WTC11 (cell line): ENCODE data around the gene IL20. TPM values are rescaled to one million over a fixed set of nuclear protein-coding genes. Genes with fewer than 3 reads are reported as not detected.

ENCODE experiments used
- ATAC-seq: fragments of 200-7000 bp; cut with Tn5 transposase; 2 replicates; pipeline ENCODE4 v1.10.0; 2021; ENCODE audit warnings: mild to moderate bottlenecking, moderate library complexity
- CTCF ChIA-PET: fragments of 300-600 bp; sonication (Branson Sonifier 250); formaldehyde crosslinking; loops from one replicate; lab custom pipeline; 2021; ENCODE audit warnings: antibody characterized with exemption; lab: Charles Lee
- POLR2A ChIA-PET: fragments of 350-600 bp; sonication (Branson Sonifier 250); formaldehyde crosslinking; loops from one replicate; lab custom pipeline; 2021; ENCODE audit warnings: antibody characterized with exemption; lab: Charles Lee
- DNase-seq: peaks from one replicate; pipeline ENCODE4 v3.0.0; 2021; ENCODE audit warnings: low spot score
- H3K27ac Mint-ChIP-seq: 2 replicates; pipeline ENCODE4 v1.8.0; 2021; ENCODE audit warnings: mixed read lengths
- H3K27me3 Mint-ChIP-seq: 2 replicates; pipeline ENCODE4 v1.8.0; 2021; ENCODE audit warnings: low read depth, mild to moderate bottlenecking, moderate library complexity, mixed read lengths
- H3K36me3 Mint-ChIP-seq: 2 replicates; pipeline ENCODE4 v1.8.0; 2021; ENCODE audit warnings: mixed read lengths
- H3K4me1 Mint-ChIP-seq: 2 replicates; pipeline ENCODE4 v1.8.0; 2022; ENCODE audit warnings: mixed read lengths
- H3K4me3 Mint-ChIP-seq: 2 replicates; pipeline ENCODE4 v1.8.0; 2021; ENCODE audit warnings: mild to moderate bottlenecking, moderate library complexity, mixed read lengths
- H3K9me3 Mint-ChIP-seq: 2 replicates; pipeline ENCODE4 v1.8.0; 2021; ENCODE audit warnings: mixed read lengths
- AFF4 ChIP-seq: sonication (generic); formaldehyde crosslinking; IDR thresholded peaks from 2 replicates; pipeline ENCODE4 v1.8.1; 2023; ENCODE audit warnings: mild to moderate bottlenecking, missing genetic modification reagents, borderline replicate concordance
- CTCF ChIP-seq: fragments of 200-600 bp; IDR thresholded peaks from 2 replicates; pipeline ENCODE4 v1.8.0; 2022; ENCODE audit warnings: antibody characterized with exemption
- FOXP1 ChIP-seq: sonication (generic); formaldehyde crosslinking; IDR thresholded peaks from 2 replicates; pipeline ENCODE4 v1.8.0; 2022; ENCODE audit warnings: missing genetic modification reagents, mild to moderate bottlenecking, moderate library complexity, borderline replicate concordance
- GRHL2 ChIP-seq: fragments of 250-450 bp; sonication (Bioruptor Pico); IDR thresholded peaks from 2 replicates; pipeline ENCODE4 v1.8.0; 2022; ENCODE audit warnings: mild to moderate bottlenecking, moderate library complexity; ENCODE audit not compliant: insufficient replicate concordance, severe bottlenecking
- MYBL2 ChIP-seq: sonication (generic); formaldehyde crosslinking; IDR thresholded peaks from 2 replicates; pipeline ENCODE4 v1.8.1; 2023; ENCODE audit warnings: mild to moderate bottlenecking, moderate library complexity, missing genetic modification reagents
- NFATC4 ChIP-seq: fragments of 250-450 bp; sonication (Bioruptor Pico); IDR thresholded peaks from 2 replicates; pipeline ENCODE4 v1.9.0; 2021; ENCODE audit warnings: mild to moderate bottlenecking
- NR1H2 ChIP-seq: sonication (generic); formaldehyde crosslinking; IDR thresholded peaks from 2 replicates; pipeline ENCODE4 v1.9.0; 2021; ENCODE audit warnings: mild to moderate bottlenecking, moderate library complexity, missing genetic modification reagents
- OVOL2 ChIP-seq: fragments of 250-450 bp; sonication (Bioruptor Pico); IDR thresholded peaks from 2 replicates; pipeline ENCODE4 v1.9.0; 2021; ENCODE audit warnings: mild to moderate bottlenecking, borderline replicate concordance
- PRDM15 ChIP-seq: sonication (generic); formaldehyde crosslinking; IDR thresholded peaks from 2 replicates; pipeline ENCODE4 v1.8.0; 2022; ENCODE audit warnings: missing genetic modification reagents
- SOX15 ChIP-seq: fragments of 250-450 bp; sonication (Bioruptor Pico); IDR thresholded peaks from 2 replicates; pipeline ENCODE4 v1.9.0; 2021; ENCODE audit warnings: mild to moderate bottlenecking
- TEAD4 ChIP-seq: sonication (generic); formaldehyde crosslinking; IDR thresholded peaks from 2 replicates; pipeline ENCODE4 v1.8.0; 2022; ENCODE audit warnings: mild to moderate bottlenecking, missing genetic modification reagents
- TP53 ChIP-seq: sonication (generic); formaldehyde crosslinking; IDR thresholded peaks from 2 replicates; pipeline ENCODE4 v1.8.1; 2023; ENCODE audit warnings: mild to moderate bottlenecking, missing genetic modification reagents
- USF1 ChIP-seq: sonication (generic); formaldehyde crosslinking; IDR thresholded peaks from 2 replicates; pipeline ENCODE4 v1.8.0; 2022; ENCODE audit warnings: mild to moderate bottlenecking, missing genetic modification reagents
- USF2 ChIP-seq: sonication (generic); formaldehyde crosslinking; IDR thresholded peaks from 2 replicates; pipeline ENCODE4 v1.8.1; 2023; ENCODE audit warnings: mild to moderate bottlenecking, missing genetic modification reagents, moderate library complexity
- ZNF219 ChIP-seq: sonication (generic); formaldehyde crosslinking; IDR thresholded peaks from 2 replicates; pipeline ENCODE4 v1.8.0; 2023; ENCODE audit warnings: missing genetic modification reagents, mild to moderate bottlenecking, borderline replicate concordance
- ZNF281 ChIP-seq: sonication (generic); formaldehyde crosslinking; IDR thresholded peaks from 2 replicates; pipeline ENCODE4 v1.8.0; 2023; ENCODE audit warnings: mild to moderate bottlenecking, missing genetic modification reagents
- ZNF317 ChIP-seq: sonication (generic); formaldehyde crosslinking; IDR thresholded peaks from 2 replicates; pipeline ENCODE4 v1.8.1; 2023; ENCODE audit warnings: low read depth, mild to moderate bottlenecking, moderate library complexity, missing genetic modification reagents, borderline replicate concordance
- ZNF423 ChIP-seq: fragments of 250-450 bp; sonication (Bioruptor Pico); IDR thresholded peaks from 2 replicates; pipeline ENCODE4 v2.1.2; 2022; ENCODE audit warnings: mild to moderate bottlenecking, moderate library complexity
- ZSCAN18 ChIP-seq: fragments of 250-450 bp; sonication (Bioruptor Pico); IDR thresholded peaks from 2 replicates; pipeline ENCODE4 v2.1.2; 2022; ENCODE audit warnings: mild to moderate bottlenecking, moderate library complexity
- total RNA-seq: library from RNA; stranded (reverse); gene quantifications from 3 replicates; pipeline ENCODE4 v1.2.3, GENCODE V29; 2021

IL20 gene
- total RNA-seq, 1 experiment from 2014 or later: not detected

- DNase-seq: no peak
- no peak overlapping the region for H3K4me3 Mint-ChIP-seq
- no peaks in the 10 kb centered on the region; the same call in 1 of the 2 replicates for H3K9me3 Mint-ChIP-seq
- CTCF ChIA-PET: interaction anchor here (1.4 to 1.6 kb wide), 3 partner anchors 47 to 52 kb away, joined by 3 to 5 read pairs (median 5); no protein-coding TSS in a partner anchor
- H3K4me1 Mint-ChIP-seq: 0 out of 2 replicates have a peak, but pooled peaks cover 3% of the 10 kb centered on the region
- H3K27me3 Mint-ChIP-seq: peaks cover 16% of the 10 kb centered on the region; the same call in 1 of the 2 replicates
- no peaks in the 10 kb centered on the region for H3K36me3 Mint-ChIP-seq
- no peak for ATAC-seq
- TF ChIP-seq PRDM15 (CRISPR knock-in tag) (no peak), ZNF219 (CRISPR knock-in tag) (no peak), MYBL2 (CRISPR knock-in tag) (no peak), ZNF423 (no peak), GRHL2 (CRISPR knock-in tag) (no peak), USF2 (no peak), TP53 (CRISPR knock-in tag) (no peak), ZNF281 (CRISPR knock-in tag) (no peak)
- TF ChIP-seq, all 79 proteins: peak for 0
- no peak overlapping the region for H3K27ac Mint-ChIP-seq
- POLR2A ChIA-PET: no interaction called here
These were observed 5.3 kb upstream of the IL20 start for GRCh38 chr1:206860165-206860564.

- no peak overlapping the region for H3K4me3 Mint-ChIP-seq
- no peak for DNase-seq
- ATAC-seq: peak; percentile 39
- peaks cover 22% of the 10 kb centered on the region for H3K27me3 Mint-ChIP-seq
- 0 out of 2 replicates have a peak, but pooled peaks cover 3% of the 10 kb centered on the region for H3K4me1 Mint-ChIP-seq
- H3K9me3 Mint-ChIP-seq: no peaks in the 10 kb centered on the region
- ChIA-PET POLR2A (no interaction called here), CTCF (interaction anchor here (0.8 to 1.6 kb wide), 4 partner anchors 46 to 128 kb away, joined by 3 to 8 read pairs (median 4); no protein-coding TSS in a partner anchor)
- H3K27ac Mint-ChIP-seq: no peak overlapping the region
- H3K36me3 Mint-ChIP-seq: no peaks in the 10 kb centered on the region
- TF ChIP-seq SOX15 (CRISPR knock-in tag): no peak
- TF ChIP-seq ZSCAN18: no peak
- no peak for TF ChIP-seq ZNF317 (CRISPR knock-in tag)
- no peak for TF ChIP-seq FOXP1 (CRISPR knock-in tag)
- TF ChIP-seq OVOL2 (CRISPR knock-in tag): no peak
- no peak for TF ChIP-seq AFF4 (CRISPR knock-in tag)
- no peak for TF ChIP-seq MYBL2 (CRISPR knock-in tag)
- no peak for TF ChIP-seq NR1H2 (CRISPR knock-in tag)
- TF ChIP-seq TEAD4 (CRISPR knock-in tag): no peak
- no peak for TF ChIP-seq NFATC4 (CRISPR knock-in tag)
- TF ChIP-seq CTCF: no peak
- no peak for TF ChIP-seq USF1 (CRISPR knock-in tag)
These were observed 2.2 kb upstream of the IL20 start for GRCh38 chr1:206863266-206863665.
